Mammary epithelial cell (primary cell): Measurements from ENCODE around the gene ANO7.

Source experiments
- CTCF ChIP-seq, 2 donors: IDR thresholded peaks in 1 of 2; conservative IDR thresholded peaks in 1 of 2; 2 replicates each; pipeline ENCODE4 v1.5.1; 2011 to 2012; ENCODE audit warnings: inconsistent platforms in 2 of 2, low read length in 2 of 2, mild to moderate bottlenecking in 2 of 2, control low read depth in 1 of 2, low read depth in 1 of 2; ENCODE audit not compliant: insufficient read depth in 1 of 2; ENCODE audit errors: extremely low read depth in 1 of 2
- EZH2 ChIP-seq: IDR thresholded peaks from 2 replicates; pipeline ENCODE4 v1.6.1; 2012; ENCODE audit warnings: low read length, inconsistent platforms, borderline replicate concordance

DNA sequence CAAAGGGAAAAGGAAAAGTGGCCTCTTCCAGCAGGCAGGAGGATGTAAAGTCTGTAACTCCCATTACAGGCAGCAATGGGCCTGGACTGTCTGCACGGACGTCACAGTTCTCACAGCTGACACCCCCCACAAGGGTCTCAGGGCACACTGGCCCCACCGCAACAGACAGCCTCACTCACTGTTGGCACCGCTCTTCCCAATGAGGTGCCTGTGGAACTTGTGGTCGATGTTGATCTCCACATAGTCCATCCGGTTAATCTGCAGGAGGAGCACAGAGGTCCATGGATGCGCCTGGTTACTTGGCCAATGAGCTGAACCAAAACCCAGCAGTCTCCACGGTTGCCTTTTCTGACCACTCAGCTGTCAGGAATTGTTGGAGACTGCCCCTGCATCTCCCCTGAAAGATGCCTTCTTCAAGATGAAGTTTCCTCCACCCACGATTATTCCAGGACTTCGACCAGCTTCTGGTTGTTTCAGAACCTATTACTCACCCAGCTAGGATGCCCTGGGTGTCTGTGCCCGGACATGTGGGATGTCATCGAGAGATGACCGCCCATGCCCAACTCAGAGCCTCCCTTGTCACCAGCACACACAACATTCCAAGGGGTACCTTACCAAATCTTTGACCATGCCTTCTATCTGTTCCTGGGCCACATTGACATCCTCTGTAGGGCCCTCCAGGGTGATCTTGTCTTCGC, 64.5 kb downstream of the ANO7 start:
- no peak for TF ChIP-seq CTCF (conservative IDR thresholded peaks at IDR 0.05 in 1 of 2, IDR thresholded peaks at IDR 0.05 in 1 of 2; ENCODE audit: extremely low read depth in 1 of 2, insufficient read depth in 1 of 2, low read depth in 1 of 2, low read length in 2 of 2)
- TF ChIP-seq EZH2 = no peak
